Measurements from ENCODE around the gene YPEL2. TPM values are rescaled to one million over a fixed set of nuclear protein-coding genes. Genes with fewer than 3 reads are reported as not detected.

YPEL2 gene
- total RNA-seq, 2 donors from 2014 or later = 64.2 to 79.9 TPM

DNA sequence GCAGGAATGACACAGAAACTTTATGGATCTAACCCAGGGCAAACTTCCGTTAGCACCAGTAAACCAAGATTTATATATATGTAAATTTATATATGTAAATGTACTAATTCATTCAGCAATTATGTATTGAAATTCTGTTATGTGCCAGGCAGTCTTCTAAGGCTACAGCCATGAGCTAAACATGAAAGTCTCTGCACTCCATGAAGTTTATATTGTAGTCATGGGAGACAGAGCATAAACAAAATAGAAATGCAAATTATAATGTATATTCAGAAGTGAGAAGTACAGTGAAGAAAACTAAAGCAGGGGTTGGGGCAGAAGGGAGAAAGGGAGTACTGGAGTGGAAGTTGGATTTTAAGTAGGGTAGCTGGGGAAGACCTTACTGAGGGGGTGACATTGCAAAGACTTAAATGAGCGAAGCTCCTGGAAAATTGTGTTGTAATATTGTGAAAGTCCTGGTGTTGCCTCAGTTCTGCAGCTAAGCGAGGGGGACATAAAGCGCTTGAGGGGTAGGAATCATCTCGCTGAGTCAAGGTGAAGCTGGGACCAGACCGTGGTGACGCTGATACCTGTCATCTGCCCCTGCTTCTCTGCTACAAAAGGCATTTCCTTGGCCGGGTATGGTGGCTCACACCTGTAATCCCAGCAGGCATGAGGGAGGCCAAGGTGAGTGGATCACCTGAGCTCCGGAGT lies 64.8 kb downstream of the YPEL2 start:
- ATAC-seq (ENCODE audit: insufficient number of reproducible peaks, low FRiP score, low read depth) (no peak), DNase-seq (ENCODE audit: low spot score) (no peak)
- Histone ChIP-seq H3K9me3 (no peaks in the 10 kb centered on the region), H3K27ac (no peak overlapping the region), H3K4me1 (ENCODE audit: control insufficient read depth in 1 of 2, low read depth in 2 of 2) (peaks cover 0 to 22% of the 10 kb centered on the region in 2 donors), H3K4me3 (no peak overlapping the region), H3K27me3 (replicated peaks; ENCODE audit: insufficient read depth) (no peaks in the 10 kb centered on the region), H3K36me3 (peaks cover 55% of the 10 kb centered on the region)
- TF ChIP-seq CTCF (IDR thresholded peaks at IDR 0.05) = no peak

DNA sequence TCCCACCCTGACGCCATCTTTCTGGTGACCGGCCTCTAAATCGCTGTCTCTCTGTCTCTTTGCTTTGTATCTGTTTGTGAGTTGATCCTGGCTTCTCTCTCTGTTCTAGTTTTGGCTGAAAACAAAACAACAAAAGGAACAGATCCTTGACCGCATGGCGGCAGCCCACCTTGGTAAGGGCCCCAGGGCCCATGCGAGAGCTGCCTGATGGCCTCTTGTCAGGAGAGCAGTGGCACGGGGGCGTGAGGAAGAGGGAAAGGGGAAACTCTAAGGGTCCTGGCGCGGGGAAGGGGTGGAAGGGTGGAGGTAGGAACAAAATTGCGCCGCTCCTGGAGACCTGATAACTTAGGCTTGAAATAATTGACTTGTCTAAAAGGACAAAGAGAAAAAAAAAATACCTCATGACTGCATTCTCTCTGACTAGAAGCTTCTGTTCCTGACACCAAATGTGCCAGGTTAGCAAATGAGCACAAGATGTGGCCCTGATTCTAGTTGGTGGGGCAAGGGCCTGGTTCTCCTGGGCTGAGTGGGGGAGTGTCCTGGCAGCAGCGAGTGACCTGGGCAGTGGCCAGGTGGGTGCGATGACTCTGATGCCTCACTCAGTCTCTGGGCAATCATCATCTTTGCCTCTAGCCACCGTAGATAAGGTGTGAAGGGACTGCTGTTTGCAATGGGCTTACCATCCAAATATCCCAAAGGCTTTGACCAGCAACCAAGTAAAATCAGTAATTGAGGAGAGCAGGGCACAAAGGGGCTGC lies 66.0 kb downstream of the YPEL2 start:
- TF ChIP-seq CTCF (IDR thresholded peaks at IDR 0.05) = no peak
- H3K4me3 ChIP-seq = no peak overlapping the region
- no peaks in the 10 kb centered on the region for H3K9me3 ChIP-seq
- H3K27ac ChIP-seq = no peak overlapping the region
- peaks cover 0 to 28% of the 10 kb centered on the region in 2 donors for H3K4me1 ChIP-seq (ENCODE audit: control insufficient read depth in 1 of 2, low read depth in 2 of 2)
- no peaks in the 10 kb centered on the region for H3K27me3 ChIP-seq (replicated peaks; ENCODE audit: insufficient read depth)
- ATAC-seq (ENCODE audit: insufficient number of reproducible peaks, low FRiP score, low read depth) = no peak
- DNase-seq (ENCODE audit: low spot score) = no peak
- peaks cover 47% of the 10 kb centered on the region for H3K36me3 ChIP-seq

GRCh38 chr17:59399914-59400313 lies 68.5 kb downstream of the YPEL2 start:
- Histone ChIP-seq H3K27me3 (replicated peaks; ENCODE audit: insufficient read depth) (no peaks in the 10 kb centered on the region), H3K4me3 (no peak overlapping the region), H3K36me3 (peaks cover 49% of the 10 kb centered on the region), H3K27ac (peak overlapping the region; percentile 54 to 59), H3K4me1 (ENCODE audit: control insufficient read depth in 1 of 2, low read depth in 2 of 2) (peaks cover 0 to 28% of the 10 kb centered on the region in 2 donors), H3K9me3 (no peaks in the 10 kb centered on the region)
- no peak for ATAC-seq (ENCODE audit: insufficient number of reproducible peaks, low FRiP score, low read depth)
- TF ChIP-seq CTCF (IDR thresholded peaks at IDR 0.05) = no peak
- no peak for DNase-seq (ENCODE audit: low spot score)

- ATAC-seq (ENCODE audit: insufficient number of reproducible peaks, low FRiP score, low read depth) (no peak), DNase-seq (ENCODE audit: low spot score) (no peak)
- Histone ChIP-seq H3K27me3 (replicated peaks; ENCODE audit: insufficient read depth) (no peaks in the 10 kb centered on the region), H3K4me3 (peak overlapping the region; percentile 36), H3K9me3 (no peaks in the 10 kb centered on the region), H3K36me3 (peaks cover 39% of the 10 kb centered on the region), H3K27ac (peak overlapping the region in 1 of 2 donors; percentile 33), H3K4me1 (ENCODE audit: control insufficient read depth in 1 of 2, low read depth in 2 of 2) (peaks cover 0 to 31% of the 10 kb centered on the region in 2 donors)
- no peak for TF ChIP-seq CTCF (IDR thresholded peaks at IDR 0.05)
Observed at GRCh38 chr17:59400858-59401257, 69.4 kb downstream of the YPEL2 start.

GRCh38 chr17:59401274-59401673 lies 69.8 kb downstream of the YPEL2 start:
- no peak for TF ChIP-seq CTCF (IDR thresholded peaks at IDR 0.05)
- Histone ChIP-seq H3K9me3 (no peaks in the 10 kb centered on the region), H3K27ac (no peak overlapping the region), H3K36me3 (peaks cover 39% of the 10 kb centered on the region), H3K27me3 (replicated peaks; ENCODE audit: insufficient read depth) (no peaks in the 10 kb centered on the region), H3K4me1 (ENCODE audit: control insufficient read depth in 1 of 2, low read depth in 2 of 2) (peaks cover under 1 to 36% of the 10 kb centered on the region in 2 donors), H3K4me3 (no peak overlapping the region)
- no peak for ATAC-seq (ENCODE audit: insufficient number of reproducible peaks, low FRiP score, low read depth)
- no peak for DNase-seq (ENCODE audit: low spot score)

Data from thoracic aorta (tissue), 2 donors.